ENCODE measurements around the gene USP6.
"Not testable (repeated sequence)": the region's sequence is repeated elsewhere in the genome, so short reads cannot be mapped to it uniquely, and the experiment has no call there.

The USP6 gene

GRCh38 chr17:5134571-5134970 is 18.7 kb downstream of the USP6 start:
- DNase-seq (ENCODE audit: low read depth in 1 of 2, low spot score in 1 of 2) = not testable (repeated sequence)

GRCh38 chr17:5135131-5135712 is 19.4 kb downstream of the USP6 start:
- DNase-seq (ENCODE audit: low read depth in 1 of 2, low spot score in 1 of 2) = not testable (repeated sequence)

GRCh38 chr17:5135726-5136579 is 20.1 kb downstream of the USP6 start:
- DNase-seq (ENCODE audit: low read depth in 1 of 2, low spot score in 1 of 2) = no peak

- not testable (repeated sequence) for DNase-seq (ENCODE audit: low read depth in 1 of 2, low spot score in 1 of 2)
Measured at GRCh38 chr17:5136580-5137412, 21.0 kb downstream of the USP6 start.

GRCh38 chr17:5137511-5138197 is 21.8 kb downstream of the USP6 start:
- DNase-seq (ENCODE audit: low read depth in 1 of 2, low spot score in 1 of 2) = not testable (repeated sequence)

GRCh38 chr17:5138198-5138544 is 22.3 kb downstream of the USP6 start:
- DNase-seq (ENCODE audit: low read depth in 1 of 2, low spot score in 1 of 2) = not testable (repeated sequence)

GRCh38 chr17:5138616-5139457 is 23.0 kb downstream of the USP6 start:
- DNase-seq (ENCODE audit: low read depth in 1 of 2, low spot score in 1 of 2) = no peak

- no peak for DNase-seq (ENCODE audit: low read depth in 1 of 2, low spot score in 1 of 2)
Measured at GRCh38 chr17:5139458-5139732, 23.6 kb downstream of the USP6 start.

GRCh38 chr17:5142877-5143276 is 27.0 kb downstream of the USP6 start:
- not testable (repeated sequence) for DNase-seq (ENCODE audit: low read depth in 1 of 2, low spot score in 1 of 2)

GRCh38 chr17:5146122-5146521 is 30.3 kb downstream of the USP6 start:
- not testable (repeated sequence) for DNase-seq (ENCODE audit: low read depth in 1 of 2, low spot score in 1 of 2)

- not testable (repeated sequence) for DNase-seq (ENCODE audit: low read depth in 1 of 2, low spot score in 1 of 2)
Measured at GRCh38 chr17:5160702-5161101, 44.9 kb downstream of the USP6 start.

- DNase-seq (ENCODE audit: low read depth in 1 of 2, low spot score in 1 of 2) = not testable (repeated sequence)
Measured at GRCh38 chr17:5161793-5162192, 46.0 kb downstream of the USP6 start.

- no peak for DNase-seq (ENCODE audit: low read depth in 1 of 2, low spot score in 1 of 2)
Measured at GRCh38 chr17:5164436-5164835, 48.6 kb downstream of the USP6 start.

- not testable (repeated sequence) for DNase-seq (ENCODE audit: low read depth in 1 of 2, low spot score in 1 of 2)
Measured at GRCh38 chr17:5165791-5166564, 50.1 kb downstream of the USP6 start.

GRCh38 chr17:5175027-5175426 is 59.2 kb downstream of the USP6 start:
- not testable (repeated sequence) for DNase-seq (ENCODE audit: low read depth in 1 of 2, low spot score in 1 of 2)

- DNase-seq (ENCODE audit: low read depth in 1 of 2, low spot score in 1 of 2) = no peak
Measured at GRCh38 chr17:5179003-5179402, 63.2 kb downstream of the USP6 start.

- no peak for DNase-seq (ENCODE audit: low read depth in 1 of 2, low spot score in 1 of 2)
Measured at GRCh38 chr17:5181509-5182305, 65.9 kb downstream of the USP6 start.

- no peak for DNase-seq (ENCODE audit: low read depth in 1 of 2, low spot score in 1 of 2)
Measured at GRCh38 chr17:5182597-5183409, 67.0 kb downstream of the USP6 start.
